ENCODE results near the gene ANAPC7. TPM values are rescaled to one million over a fixed set of nuclear protein-coding genes. Genes with fewer than 3 reads are reported as not detected.

The ANAPC7 gene
- total RNA-seq = 48.6 and 53.5 TPM in 2 replicates

GRCh38 chr12:110403146-110403975 lies at the start of gene ANAPC7:
Gene ANAPC7 (minus strand): TSS chr12:110403708. CDS start chr12:110403627, 81 bp downstream.

GRCh38 chr12:110449799-110450497 lies 46.4 kb upstream of the ANAPC7 start, which contains the start of gene ARPC3:
Gene ARPC3 (minus strand): TSS chr12:110450337. CDS start chr12:110450260, 77 bp downstream.

Other genes with a start within 250 kb of the ANAPC7 start
- 141 and 150 TPM in 2 replicates for gene ATP2A2, start 122.5 kb downstream of the ANAPC7 start, total RNA-seq
- gene ARPC3, start 46.6 kb upstream of the ANAPC7 start, total RNA-seq = 204 and 243 TPM in 2 replicates
- gene GPN3, start 64.5 kb upstream of the ANAPC7 start, total RNA-seq = 13.8 and 17.6 TPM in 2 replicates
- gene FAM216A, start 65.1 kb upstream of the ANAPC7 start, total RNA-seq = 10.9 and 15.7 TPM in 2 replicates
- gene VPS29, start 98.4 kb upstream of the ANAPC7 start, total RNA-seq = 69.1 and 70.0 TPM in 2 replicates
- 0.56 and 1.2 TPM in 2 replicates for gene RAD9B, start 98.6 kb upstream of the ANAPC7 start, total RNA-seq
- 5.6 and 7.0 TPM in 2 replicates for gene PPTC7, start 179.6 kb upstream of the ANAPC7 start, total RNA-seq
- gene TCTN1, start 210.4 kb upstream of the ANAPC7 start, total RNA-seq = 26.4 and 29.3 TPM in 2 replicates